Retinal pigment epithelial cell (primary cell): ENCODE measurements around the gene ACER3.
"Not testable (repeated sequence)": the region's sequence is repeated elsewhere in the genome, so short reads cannot be mapped to it uniquely, and the experiment has no call there.

ENCODE experiments used
- DNase-seq: peaks from one replicate; pipeline ENCODE4 v3.0.0-alpha.2; 2010; ENCODE audit warnings: low read depth
- H3K4me3 ChIP-seq: 2 replicates; pipeline ENCODE4 v1.5.1; 2011; ENCODE audit warnings: mild to moderate bottlenecking, low read length, control low read depth, moderate library complexity
- CTCF ChIP-seq: conservative IDR thresholded peaks from 2 replicates; pipeline ENCODE4 v1.5.1; 2011; ENCODE audit warnings: low read depth, low read length, control low read depth, inconsistent platforms

The ACER3 gene

GRCh38 chr11:76849376-76849775 is 11.3 kb upstream of the ACER3 start:
- no peak for DNase-seq
- no peak overlapping the region for H3K4me3 ChIP-seq
- no peak for TF ChIP-seq CTCF

- no peak overlapping the region for H3K4me3 ChIP-seq
- no peak for TF ChIP-seq CTCF
- no peak for DNase-seq
Measured at GRCh38 chr11:76850130-76850529, 10.6 kb upstream of the ACER3 start.

- H3K4me3 ChIP-seq, result no peak overlapping the region
- no peak for DNase-seq
- TF ChIP-seq CTCF, result no peak
Measured at GRCh38 chr11:76850815-76851214, 9.9 kb upstream of the ACER3 start.

GRCh38 chr11:76854709-76855108 is 6.0 kb upstream of the ACER3 start:
- DNase-seq, result no peak
- H3K4me3 ChIP-seq, result no peak overlapping the region
- TF ChIP-seq CTCF, result no peak

GRCh38 chr11:76855670-76856069 is 5.0 kb upstream of the ACER3 start:
- not testable (repeated sequence) for H3K4me3 ChIP-seq, DNase-seq

- DNase-seq, result no peak
- TF ChIP-seq CTCF, result no peak
- H3K4me3 ChIP-seq, result no peak overlapping the region
Measured at GRCh38 chr11:76856106-76856505, 4.6 kb upstream of the ACER3 start.

- no peak for DNase-seq
- H3K4me3 ChIP-seq, result no peak overlapping the region
- TF ChIP-seq CTCF, result no peak
Measured at GRCh38 chr11:76856571-76856970, 4.1 kb upstream of the ACER3 start.

GRCh38 chr11:76857781-76858410 is 2.8 kb upstream of the ACER3 start:
- TF ChIP-seq CTCF, result no peak
- H3K4me3 ChIP-seq, result no peak overlapping the region
- DNase-seq, result no peak
